IMR-90 (cell line): Measurements from ENCODE around the gene YIPF1. TPM values are rescaled to one million over a fixed set of nuclear protein-coding genes. Genes with fewer than 3 reads are reported as not detected.

ENCODE experiments used
- ATAC-seq: fragments of 200-7000 bp; cut with Tn5 transposase; 2 replicates; pipeline ENCODE4 v1.9.1; 2020; ENCODE audit warnings: low read depth, mild to moderate bottlenecking, moderate library complexity
- BruUV-seq: library from RNA; stranded (reverse); fragments of 400-500 nt; replicated peaks from 2 replicates; lab custom pipeline; 2021; lab: Mats Ljungman, UMichigan
- CTCF ChIA-PET: fragments of 300-600 bp; formaldehyde crosslinking; extraction: SDS; loops from one replicate; lab custom pipeline; 2021; ENCODE audit warnings: antibody characterized with exemption; lab: Yijun Ruan, JAX
- POLR2A ChIA-PET: fragments of 300-600 bp; sonication (Branson Sonifier 250); formaldehyde crosslinking; loops from one replicate; lab custom pipeline; 2022; ENCODE audit warnings: antibody characterized with exemption; ENCODE audit not compliant: unreplicated experiment; lab: Charles Lee
- DNase-seq: peaks from one replicate; pipeline ENCODE4 v3.0.0; 2013
- H2AFZ ChIP-seq: replicated peaks from 2 replicates; pipeline ENCODE3; 2013; ENCODE audit warnings: low read length, mild to moderate bottlenecking; ENCODE audit not compliant: poor library complexity
- H2AK5ac ChIP-seq: 2 replicates; pipeline ENCODE4 v1.6.1; 2013; ENCODE audit warnings: low read depth, low read length, inconsistent platforms
- H2AK9ac ChIP-seq: replicated peaks from 2 replicates; pipeline ENCODE3; 2013; ENCODE audit warnings: mild to moderate bottlenecking, low read depth, low read length, moderate library complexity; ENCODE audit not compliant: poor library complexity
- H2BK120ac ChIP-seq: 2 replicates; pipeline ENCODE4 v1.6.1; 2013; ENCODE audit warnings: low read depth, low read length, inconsistent platforms
- H2BK15ac ChIP-seq: 3 replicates; pipeline ENCODE4 v1.6.1; 2013; ENCODE audit warnings: low read depth, low read length, inconsistent platforms
- H2BK20ac ChIP-seq: 2 replicates; pipeline ENCODE4 v1.6.1; 2013; ENCODE audit warnings: low read depth, mild to moderate bottlenecking, inconsistent platforms, low read length, moderate library complexity
- H2BK5ac ChIP-seq: 2 replicates; pipeline ENCODE4 v1.6.1; 2013; ENCODE audit warnings: mild to moderate bottlenecking, low read depth, low read length, inconsistent platforms; ENCODE audit not compliant: poor library complexity, severe bottlenecking
- H3K14ac ChIP-seq: replicated peaks from 2 replicates; pipeline ENCODE4 v1.6.1; 2013; ENCODE audit warnings: low read depth, low read length, inconsistent platforms
- H3K18ac ChIP-seq: 2 replicates; pipeline ENCODE4 v1.6.1; 2013; ENCODE audit warnings: low read depth, low read length, control low read depth
- H3K23ac ChIP-seq: 2 replicates; pipeline ENCODE4 v1.6.1; 2013; ENCODE audit warnings: low read depth, low read length, inconsistent platforms
- H3K27ac ChIP-seq: 2 replicates; pipeline ENCODE4 v1.5.1; 2013; ENCODE audit warnings: mild to moderate bottlenecking, control low read depth, low read length; ENCODE audit not compliant: insufficient read depth
- H3K27me3 ChIP-seq: 2 replicates; pipeline ENCODE4 v1.6.1; 2013; ENCODE audit warnings: low read length; ENCODE audit not compliant: control insufficient read depth, insufficient read depth
- H3K36me3 ChIP-seq: 2 replicates; pipeline ENCODE4 v1.6.1; 2013; ENCODE audit warnings: low read length, mixed read lengths; ENCODE audit not compliant: control insufficient read depth, insufficient read depth
- H3K4ac ChIP-seq: 2 replicates; pipeline ENCODE4 v1.6.1; 2013; ENCODE audit warnings: low read depth, low read length, inconsistent platforms
- H3K4me1 ChIP-seq: 2 replicates; pipeline ENCODE4 v1.6.1; 2013; ENCODE audit warnings: low read length, mixed read lengths; ENCODE audit not compliant: control insufficient read depth, insufficient read depth
- H3K4me2 ChIP-seq: 2 replicates; pipeline ENCODE4 v1.6.1; 2013; ENCODE audit warnings: low read depth, mild to moderate bottlenecking, control low read depth, low read length, moderate library complexity
- H3K4me3 ChIP-seq: 2 replicates; pipeline ENCODE4 v1.5.1; 2013; ENCODE audit warnings: low read depth, mild to moderate bottlenecking, control low read depth, low read length, moderate library complexity; ENCODE audit not compliant: insufficient read depth
- H3K56ac ChIP-seq: 2 replicates; pipeline ENCODE4 v1.6.1; 2013; ENCODE audit warnings: low read length, inconsistent platforms; ENCODE audit not compliant: insufficient read depth; ENCODE audit errors: extremely low read depth
- H3K79me1 ChIP-seq, 2 experiments: 2 replicates each; pipeline ENCODE4 v1.6.1; 2013; ENCODE audit warnings: low read length in 2 of 2, inconsistent platforms in 1 of 2, low read depth in 1 of 2
- H3K9ac ChIP-seq: 2 replicates; pipeline ENCODE4 v1.6.1; 2013; ENCODE audit warnings: low read depth, low read length, control low read depth
- H3K9me1 ChIP-seq: 2 replicates; pipeline ENCODE4 v1.6.1; 2013; ENCODE audit warnings: low read length, inconsistent platforms; ENCODE audit not compliant: insufficient read depth
- H3K9me3 ChIP-seq: 2 replicates; pipeline ENCODE4 v1.6.1; 2013; ENCODE audit warnings: low read length; ENCODE audit not compliant: control insufficient read depth, insufficient read depth
- H4K20me1 ChIP-seq: 2 replicates; pipeline ENCODE4 v1.6.1; 2013; ENCODE audit warnings: low read length, inconsistent platforms; ENCODE audit not compliant: insufficient read depth
- H4K5ac ChIP-seq: 2 replicates; pipeline ENCODE4 v1.6.1; 2013; ENCODE audit warnings: mild to moderate bottlenecking, low read depth, low read length, control low read depth
- H4K8ac ChIP-seq, 2 experiments: 2 replicates each; pipeline ENCODE4 v1.6.1; 2013; ENCODE audit warnings: low read depth in 2 of 2, low read length in 2 of 2, control low read depth in 1 of 2, inconsistent platforms in 1 of 2
- H4K91ac ChIP-seq: 2 replicates; pipeline ENCODE4 v1.6.1; 2013; ENCODE audit warnings: low read depth, low read length, inconsistent platforms; ENCODE audit not compliant: insufficient read depth
- BHLHE40 ChIP-seq: fragments of 150-350 bp; IDR thresholded peaks from 2 replicates; pipeline ENCODE4 v1.6.1; 2016; ENCODE audit warnings: mild to moderate bottlenecking, low read depth, low read length
- CEBPB ChIP-seq: IDR thresholded peaks from 2 replicates; pipeline ENCODE4 v1.6.1; 2012; ENCODE audit warnings: low read depth, low read length, improper control_type of control experiment
- CHD1 ChIP-seq: IDR thresholded peaks from 2 replicates; pipeline ENCODE4 v1.6.1; 2012; ENCODE audit warnings: low read depth, low read length, improper control_type of control experiment
- CTCF ChIP-seq: conservative IDR thresholded peaks from 2 replicates; pipeline ENCODE4 v1.5.1; 2012; ENCODE audit warnings: mild to moderate bottlenecking, low read depth, low read length, improper control_type of control experiment
- MAFK ChIP-seq: IDR thresholded peaks from 2 replicates; pipeline ENCODE4 v1.6.1; 2012; ENCODE audit warnings: low read depth, low read length, improper control_type of control experiment
- MAZ ChIP-seq: IDR thresholded peaks from 2 replicates; pipeline ENCODE4 v1.6.1; 2012; ENCODE audit warnings: low read depth, mild to moderate bottlenecking, low read length, improper control_type of control experiment, moderate library complexity, borderline replicate concordance
- NFE2L2 ChIP-seq: fragments of 150-350 bp; IDR thresholded peaks from 2 replicates; pipeline ENCODE4 v1.6.1; 2016; ENCODE audit warnings: low read depth, mild to moderate bottlenecking, low read length
- POLR2A ChIP-seq: IDR thresholded peaks from 2 replicates; pipeline ENCODE4 v1.6.1; 2012; ENCODE audit warnings: mild to moderate bottlenecking, low read depth, low read length
- RAD21 ChIP-seq: IDR thresholded peaks from 2 replicates; pipeline ENCODE4 v1.6.1; 2012; ENCODE audit warnings: low read length, improper control_type of control experiment
- RCOR1 ChIP-seq: IDR thresholded peaks from 2 replicates; pipeline ENCODE4 v1.6.1; 2012; ENCODE audit warnings: mild to moderate bottlenecking, low read length, improper control_type of control experiment; ENCODE audit not compliant: insufficient replicate concordance
- RFX5 ChIP-seq: IDR thresholded peaks from 2 replicates; pipeline ENCODE4 v1.8.0; 2012; ENCODE audit warnings: low read depth, mild to moderate bottlenecking, low read length, moderate library complexity
- SMC3 ChIP-seq: fragments of 150-350 bp; IDR thresholded peaks from 2 replicates; pipeline ENCODE4 v1.6.1; 2016; ENCODE audit warnings: low read depth, mild to moderate bottlenecking, antibody characterized with exemption, low read length, moderate library complexity
- USF2 ChIP-seq: fragments of 150-350 bp; IDR thresholded peaks from 2 replicates; pipeline ENCODE4 v1.6.1; 2017; ENCODE audit warnings: mild to moderate bottlenecking, antibody characterized with exemption, low read length, low read depth
- WGBS, 2 experiments: methylation state at CpG; one replicate each; pipeline versions ENCODE4 v1.1.5 to v1.1.7; 2013; ENCODE audit warnings: missing lambda C conversion rate in 2 of 2; ENCODE audit not compliant: insufficient read length in 1 of 2; ENCODE audit errors: extremely low coverage in 2 of 2; 5-methylcytosine and 5-hydroxymethylcytosine counted together
- dilution Hi-C: fragments of 300-500 bp; cut with HindIII; formaldehyde crosslinking; loops from one replicate; pipeline ENCODE4 v1.14.3; 2018; ENCODE audit warnings: low sequenced_read_pairs; ENCODE audit not compliant: unreplicated experiment
- in situ Hi-C: fragments of 300-500 bp; cut with MboI; formaldehyde crosslinking; loops from 3 replicates; pipeline ENCODE4 v1.14.3; 2019; ENCODE audit warnings: low sequenced_read_pairs, inconsistent platforms, mixed read lengths
- intact Hi-C: fragments of 100-400 bp; cut with micrococcal nuclease; formaldehyde crosslinking; loops from 2 replicates; pipeline ENCODE4 v1.10.0; 2022
- polyA plus RNA-seq, 3 experiments: library from polyadenylated mRNA; depleted of rRNA; stranded (reverse); fragments of >200 nt; gene quantifications; 2 replicates each; pipeline ENCODE4 v1.2.3, GENCODE V29; 2012; ENCODE audit warnings: low replicate concordance in 1 of 3
- total RNA-seq: library from RNA; depleted of rRNA; stranded (reverse); fragments of >200 nt; gene quantifications from 2 replicates; pipeline ENCODE4 v1.2.3, GENCODE V29; 2012

Gene YIPF1
- total and polyA plus RNA-seq, 2 of the 4 experiments (the other 2 are of a cell fraction), result 23.7 to 35.3 TPM

- DNase-seq (peak; percentile 69), ATAC-seq (peak; percentile 9; the same call in 1 of the 2 replicates)
- Histone ChIP-seq H3K36me3 (no peaks in the 10 kb centered on the region), H2BK20ac (no peak overlapping the region), H3K4ac (no peak overlapping the region), H2AK9ac (no peak overlapping the region), H4K5ac (no peak overlapping the region), H3K9me1 (peaks cover 20% of the 10 kb centered on the region), H2BK15ac (no peak overlapping the region), H3K79me1 (peaks cover 0 to 3% of the 10 kb centered on the region in 2 experiments; a peak in 1 of 4 replicates), H2AFZ (no peak overlapping the region), H4K20me1 (peaks cover 12% of the 10 kb centered on the region; the same call in 1 of the 2 replicates), H3K27me3 (no peaks in the 10 kb centered on the region), H3K27ac (no peak overlapping the region), H3K4me2 (no peak overlapping the region), H3K23ac (no peak overlapping the region), H3K4me3 (no peak overlapping the region), H3K9ac (no peak overlapping the region), H3K56ac (no peak overlapping the region), H3K14ac (peak overlapping the region; percentile 64; the same call in 1 of the 2 replicates), H3K9me3 (no peaks in the 10 kb centered on the region), H2AK5ac (peak overlapping the region; percentile 90; the same call in 1 of the 2 replicates), H2BK5ac (no peak overlapping the region), H4K8ac (peak overlapping the region in 1 of 2 experiments; percentile 36; a peak in 1 of 4 replicates), H4K91ac (no peak overlapping the region; the same call in 1 of the 2 replicates), H3K18ac (no peak overlapping the region), H2BK120ac (no peak overlapping the region), H3K4me1 (peaks cover 20% of the 10 kb centered on the region)
- TF ChIP-seq SMC3 (no peak), BHLHE40 (no peak), RCOR1 (no peak), RAD21 (no peak), CTCF (no peak), MAFK (no peak), CHD1 (no peak), CEBPB (no peak), NFE2L2 (no peak), USF2 (no peak), POLR2A (no peak), MAZ (no peak), RFX5 (no peak)
- dilution Hi-C loops (no loop called here), in situ Hi-C loops (no loop called here), intact Hi-C loops (no loop called here)
- BruUV-seq, result no TSS peak
- ChIA-PET CTCF (no interaction called here), POLR2A (no interaction called here)
- no CpG with 5 or more reads among the region's 2 CpGs for WGBS, 2 experiments
These were observed 9.6 kb upstream of the YIPF1 start for GRCh38 chr1:53899206-53899628.
